Lung (tissue), 12 donors: ENCODE data around the gene POPDC2. TPM values are rescaled to one million over a fixed set of nuclear protein-coding genes. Genes with fewer than 3 reads are reported as not detected.

ENCODE experiments used
- ATAC-seq: fragments of 200-7000 bp; cut with Tn5 transposase; one replicate; pipeline ENCODE4 v1.9.1; 2020; ENCODE audit warnings: moderate number of reproducible peaks; ENCODE audit not compliant: insufficient read depth, low FRiP score
- DNase-seq, 3 donors: peaks; one replicate each; pipeline ENCODE4 v3.0.0-alpha.2; 2013 to 2017
- H3K27ac ChIP-seq, 2 donors: one replicate each; pipeline ENCODE4 v1.5.1; 2013; ENCODE audit warnings: mild to moderate bottlenecking in 2 of 2, moderate library complexity in 2 of 2, control low read depth in 1 of 2, inconsistent platforms in 1 of 2, low read depth in 1 of 2, low read length in 1 of 2
- H3K27me3 ChIP-seq, 3 donors: one replicate each; pipeline ENCODE4 v1.5.1; 2013; ENCODE audit warnings: low read length in 2 of 3; ENCODE audit not compliant: control insufficient read depth in 3 of 3, insufficient read depth in 3 of 3
- H3K36me3 ChIP-seq, 4 donors: one replicate each; pipeline ENCODE4 v1.5.1; 2013; ENCODE audit warnings: low read length in 4 of 4, mild to moderate bottlenecking in 1 of 4, moderate library complexity in 1 of 4; ENCODE audit not compliant: control insufficient read depth in 4 of 4, insufficient read depth in 4 of 4
- H3K4me1 ChIP-seq, 5 donors: one replicate each; pipeline ENCODE4 v1.5.1; 2013; ENCODE audit warnings: low read length in 5 of 5, mild to moderate bottlenecking in 2 of 5, moderate library complexity in 1 of 5; ENCODE audit not compliant: control insufficient read depth in 5 of 5, insufficient read depth in 5 of 5
- H3K4me3 ChIP-seq: one replicate; pipeline ENCODE4 v1.5.1; 2013; ENCODE audit warnings: mild to moderate bottlenecking, control low read depth, moderate library complexity
- H3K9ac ChIP-seq, 2 donors: one replicate each; pipeline ENCODE4 v1.5.1; 2013; ENCODE audit warnings: low read length in 2 of 2, control low read depth in 1 of 2; ENCODE audit not compliant: insufficient read depth in 1 of 2
- H3K9me3 ChIP-seq, 4 donors: one replicate each; pipeline ENCODE4 v1.5.1; 2013; ENCODE audit warnings: low read length in 3 of 4, mild to moderate bottlenecking in 1 of 4, moderate library complexity in 1 of 4; ENCODE audit not compliant: control insufficient read depth in 4 of 4, insufficient read depth in 3 of 4
- CTCF ChIP-seq: IDR thresholded peaks from 2 replicates; pipeline ENCODE4 v1.5.1; 2012; ENCODE audit warnings: mild to moderate bottlenecking; ENCODE audit errors: control extremely low read depth, extremely low read depth
- WGBS, 2 donors: extraction: QIAGEN DNeasy Blood & Tissue Kit; methylation state at CpG; one replicate each; pipeline ENCODE4 v1.1.7; 2013; 5-methylcytosine and 5-hydroxymethylcytosine counted together
- polyA plus RNA-seq, 2 donors: library from polyadenylated mRNA; stranded (reverse); fragments of 200-250 nt; gene quantifications; one replicate each; pipeline ENCODE4 v1.2.1, GENCODE V29; 2013
- total RNA-seq, 2 donors: library from RNA; depleted of rRNA in 1 of 2; stranded (reverse); fragments of >200 nt in 1 of 2; gene quantifications; one replicate each; pipeline ENCODE4 v1.2.1, GENCODE V29; 2014 to 2021
- donor health status: control.
- donor health status: control.
- donor health status: Bipolar disorder and iron deficiency.
- donor health status: healthy.
- donor health status: DM: yes; HTN: yes; CAD: no.

Gene POPDC2
- total and polyA plus RNA-seq, 4 donors: 1.6 to 3.0 (median 2.0) TPM

GRCh38 chr3:119645813-119646212 lies 14.6 kb downstream of the POPDC2 start:
- TF ChIP-seq CTCF: no peak
- Histone ChIP-seq H3K4me3 (no peak overlapping the region), H3K36me3 (peaks cover 0 to 22% (median 10%) of the 10 kb centered on the region in 4 donors), H3K4me1 (peaks cover 0 to 20% (median 11%) of the 10 kb centered on the region in 5 donors), H3K27me3 (no peaks in the 10 kb centered on the region), H3K9me3 (peaks cover 0 to 4% (median 0%) of the 10 kb centered on the region in 4 donors), H3K27ac (no peak overlapping the region), H3K9ac (no peak overlapping the region)
- 94 to 98% methylated on average over 1 of the region's 1 CpG for WGBS, 2 donors
- no peak for DNase-seq
- no peak for ATAC-seq

- ATAC-seq (no peak), DNase-seq (no peak)
- peaks cover 0 to 16% (median 11%) of the 10 kb centered on the region in 5 donors for H3K4me1 ChIP-seq
- peak overlapping the region in 1 of 2 donors; percentile 25 for H3K27ac ChIP-seq
- H3K9me3 ChIP-seq: peaks cover 0 to 4% (median 0%) of the 10 kb centered on the region in 4 donors
- WGBS, 2 donors: 90 to 100% methylated on average over 1 of the region's 1 CpG
- H3K27me3 ChIP-seq: no peaks in the 10 kb centered on the region
- TF ChIP-seq CTCF: no peak
- peaks cover 0 to 24% (median 10%) of the 10 kb centered on the region in 4 donors for H3K36me3 ChIP-seq
- H3K9ac ChIP-seq: no peak overlapping the region
- no peak overlapping the region for H3K4me3 ChIP-seq
Measured at GRCh38 chr3:119644481-119644880, 15.9 kb downstream of the POPDC2 start.

- no peak overlapping the region for H3K4me3 ChIP-seq
- TF ChIP-seq CTCF: no peak
Measured at GRCh38 chr3:119643528-119643927, 16.9 kb downstream of the POPDC2 start.

More at GRCh38 chr3:119643528-119643927, 16.9 kb downstream of the POPDC2 start:
- peaks cover 0 to 21% (median 10%) of the 10 kb centered on the region in 4 donors for H3K36me3 ChIP-seq
- ATAC-seq (no peak), DNase-seq (no peak)
- WGBS, 2 donors: 94 to 96% methylated on average over 2 of the region's 2 CpGs
- H3K27me3 ChIP-seq: no peaks in the 10 kb centered on the region
- H3K9ac ChIP-seq: no peak overlapping the region
- H3K9me3 ChIP-seq: peaks cover 0 to 4% (median 0%) of the 10 kb centered on the region in 4 donors
- peaks cover 0 to 13% (median 12%) of the 10 kb centered on the region in 5 donors for H3K4me1 ChIP-seq
- H3K27ac ChIP-seq: peak overlapping the region in 1 of 2 donors; percentile 3
